GM23338 (cell line): ENCODE results near the gene CAPZB. TPM values are rescaled to one million over a fixed set of nuclear protein-coding genes. Genes with fewer than 3 reads are reported as not detected.

Source experiments
- ATAC-seq: fragments of 200-7000 bp; cut with Tn5 transposase; 3 replicates; pipeline ENCODE4 v1.9.1; 2020
- DNase-seq: peaks from one replicate; pipeline ENCODE4 v3.0.0-alpha.2; 2015; ENCODE audit warnings: low spot score
- H2AFZ ChIP-seq: fragments of 200-600 bp; sonication (generic); 2 replicates; pipeline ENCODE4 v1.8.0; 2016; ENCODE audit warnings: antibody characterized with exemption, mild to moderate bottlenecking, moderate library complexity
- H3F3A ChIP-seq: fragments of 200-600 bp; sonication (generic); replicated peaks from 2 replicates; pipeline ENCODE4 v1.8.0; 2017; ENCODE audit warnings: antibody characterized with exemption, mixed run types, low read depth
- H3K27ac ChIP-seq: fragments of 200-600 bp; sonication (generic); 2 replicates; pipeline ENCODE4 v1.6.1; 2016; ENCODE audit warnings: low read depth
- H3K27me3 ChIP-seq: fragments of 200-600 bp; sonication (generic); 2 replicates; pipeline ENCODE4 v1.8.0; 2016; ENCODE audit warnings: mild to moderate bottlenecking, mixed run types, moderate library complexity; ENCODE audit not compliant: insufficient read depth
- H3K36me3 ChIP-seq: fragments of 200-600 bp; sonication (generic); 2 replicates; pipeline ENCODE4 v1.8.0; 2016; ENCODE audit warnings: mild to moderate bottlenecking; ENCODE audit not compliant: insufficient read depth
- H3K4me1 ChIP-seq: fragments of 200-600 bp; sonication (generic); 2 replicates; pipeline ENCODE4 v1.8.0; 2016; ENCODE audit warnings: mild to moderate bottlenecking, moderate library complexity; ENCODE audit not compliant: insufficient read depth
- H3K4me2 ChIP-seq: fragments of 200-600 bp; sonication (generic); 2 replicates; pipeline ENCODE4 v1.7.1; 2017; ENCODE audit warnings: mixed run types
- H3K4me3 ChIP-seq: fragments of 200-600 bp; sonication (generic); 2 replicates; pipeline ENCODE4 v1.6.1; 2016; ENCODE audit warnings: mixed run types
- H3K79me2 ChIP-seq: fragments of 200-600 bp; sonication (generic); replicated peaks from 2 replicates; pipeline ENCODE4 v1.8.0; 2017; ENCODE audit warnings: mild to moderate bottlenecking; ENCODE audit not compliant: insufficient read depth
- H3K9me2 ChIP-seq: fragments of 200-600 bp; sonication (generic); 2 replicates; pipeline ENCODE4 v1.8.0; 2017; ENCODE audit not compliant: insufficient read depth
- H4K20me1 ChIP-seq: fragments of 200-600 bp; sonication (generic); replicated peaks from 2 replicates; pipeline ENCODE4 v1.8.0; 2017; ENCODE audit warnings: mild to moderate bottlenecking; ENCODE audit not compliant: insufficient read depth
- H3K27ac Mint-ChIP-seq: 2 replicates; pipeline ENCODE4 v1.8.0; 2020; ENCODE audit warnings: inconsistent platforms, mild to moderate bottlenecking, moderate library complexity, mixed read lengths
- H3K27me3 Mint-ChIP-seq: 3 replicates; pipeline ENCODE4 v1.8.0; 2022; ENCODE audit warnings: low read depth, mild to moderate bottlenecking, moderate library complexity, mixed read lengths, inconsistent platforms; ENCODE audit not compliant: insufficient read depth, poor library complexity
- H3K36me3 Mint-ChIP-seq: 3 replicates; pipeline ENCODE4 v1.8.0; 2021; ENCODE audit warnings: low read depth, mild to moderate bottlenecking, inconsistent platforms, moderate library complexity, mixed read lengths
- H3K4me1 Mint-ChIP-seq: 3 replicates; pipeline ENCODE4 v1.8.0; 2020; ENCODE audit warnings: mild to moderate bottlenecking, inconsistent platforms, mixed read lengths
- H3K4me3 Mint-ChIP-seq: 3 replicates; pipeline ENCODE4 v1.8.0; 2021; ENCODE audit warnings: moderate library complexity, mild to moderate bottlenecking, inconsistent platforms, mixed read lengths
- H3K9me3 Mint-ChIP-seq: 3 replicates; pipeline ENCODE4 v1.8.0; 2020; ENCODE audit warnings: moderate library complexity, mild to moderate bottlenecking, inconsistent platforms, mixed read lengths
- CREB1 ChIP-seq: fragments of 250-450 bp; sonication (Bioruptor Pico); IDR thresholded peaks from 2 replicates; pipeline ENCODE4 v1.5.0; 2020; ENCODE audit warnings: low read depth, mild to moderate bottlenecking, moderate library complexity
- CTCF ChIP-seq, 2 experiments: fragments of 200-600 bp in 1 of 2; sonication (generic) in 1 of 2; conservative IDR thresholded peaks; 2 replicates each; pipeline versions ENCODE4 v1.5.1 to v1.6.1; 2016 to 2017; ENCODE audit warnings: antibody characterized with exemption in 2 of 2, low read depth in 2 of 2, mild to moderate bottlenecking in 2 of 2, moderate library complexity in 1 of 2
- ETS1 ChIP-seq: IDR thresholded peaks from 2 replicates; pipeline ENCODE4 v1.6.1; 2016; ENCODE audit warnings: antibody characterized with exemption
- EZH2 ChIP-seq: fragments of 200-600 bp; sonication (generic); IDR thresholded peaks from one replicate; pipeline ENCODE4 v1.8.0; 2017; ENCODE audit warnings: antibody characterized with exemption, mild to moderate bottlenecking, low read depth; ENCODE audit not compliant: unreplicated experiment
- EZH2phosphoT487 ChIP-seq: fragments of 200-600 bp; sonication (generic); IDR thresholded peaks from one replicate; pipeline ENCODE4 v1.8.1; 2018; ENCODE audit warnings: antibody characterized with exemption; ENCODE audit not compliant: unreplicated experiment
- JUNB ChIP-seq: IDR thresholded peaks from one replicate; pipeline ENCODE4 v1.6.1; 2016; ENCODE audit warnings: antibody characterized with exemption; ENCODE audit not compliant: unreplicated experiment
- NANOG ChIP-seq: IDR thresholded peaks from 2 replicates; pipeline ENCODE4 v1.6.1; 2016; ENCODE audit warnings: antibody characterized with exemption, borderline replicate concordance
- POLR2AphosphoS5 ChIP-seq: IDR thresholded peaks from 2 replicates; pipeline ENCODE4 v1.6.1; 2016; ENCODE audit warnings: antibody characterized with exemption, low read depth
- REST ChIP-seq: IDR thresholded peaks from one replicate; pipeline ENCODE4 v1.6.1; 2018; ENCODE audit warnings: antibody characterized with exemption; ENCODE audit not compliant: unreplicated experiment
- STAT1 ChIP-seq: IDR thresholded peaks from one replicate; pipeline ENCODE4 v1.6.1; 2016; ENCODE audit warnings: antibody characterized with exemption; ENCODE audit not compliant: unreplicated experiment
- ZNF114 ChIP-seq: fragments of 250-450 bp; sonication (Bioruptor Pico); IDR thresholded peaks from 2 replicates; pipeline ENCODE4 v1.5.0; 2020; ENCODE audit warnings: mild to moderate bottlenecking, moderate library complexity
- ZNF331 ChIP-seq: fragments of 250-450 bp; sonication (Bioruptor Pico); IDR thresholded peaks from 2 replicates; pipeline ENCODE4 v1.5.0; 2020; ENCODE audit warnings: low read depth, mild to moderate bottlenecking, moderate library complexity
- ZNF462 ChIP-seq: fragments of 250-450 bp; sonication (Bioruptor Pico); IDR thresholded peaks from 2 replicates; pipeline ENCODE4 v1.5.0; 2020; ENCODE audit warnings: mild to moderate bottlenecking, moderate library complexity
- polyA plus RNA-seq: library from polyadenylated mRNA; unstranded; fragments of >200 nt; fragmentation: Nextera tagmentation; extraction: Ambion mirVana; gene quantifications from 2 replicates; pipeline ENCODE4 v1.2.1, GENCODE V29; 2016
- total RNA-seq: library from RNA; depleted of rRNA; stranded (reverse); fragments of >200 nt; shearing (Covaris generic); gene quantifications from 2 replicates; pipeline ENCODE4 v1.2.3, GENCODE V29; 2014

CAPZB gene
- total and polyA plus RNA-seq, 2 experiments from 2014 or later, result 195 to 348 TPM

- H3K9me3 Mint-ChIP-seq, result no peaks in the 10 kb centered on the region
- H3K4me1 Mint-ChIP-seq, result peaks cover 5% of the 10 kb centered on the region; the same call in 1 of the 3 replicates
- DNase-seq, result no peak
- peaks cover 16% of the 10 kb centered on the region for H3K27me3 Mint-ChIP-seq
- Histone ChIP-seq H3K36me3 (no peaks in the 10 kb centered on the region), H4K20me1 (no peaks in the 10 kb centered on the region; the same call in 1 of the 2 replicates), H3K79me2 (no peaks in the 10 kb centered on the region), H3K9me2 (no peaks in the 10 kb centered on the region), H3K4me1 (no peaks in the 10 kb centered on the region; the same call in 1 of the 2 replicates), H3K27ac (no peak overlapping the region), H3K4me3 (no peak overlapping the region), H2AFZ (no peak overlapping the region), H3K4me2 (no peak overlapping the region), H3K27me3 (no peaks in the 10 kb centered on the region), H3F3A (no peaks in the 10 kb centered on the region)
- TF ChIP-seq STAT1 (no peak), EZH2 (no peak), CTCF (conservative IDR thresholded peaks at IDR 0.05; ENCODE audit: low read depth in 2 of 2) (no peak), ZNF331 (CRISPR knock-in tag) (no peak), NANOG (no peak), ZNF114 (CRISPR knock-in tag) (no peak), ZNF462 (CRISPR knock-in tag) (no peak), ETS1 (no peak), REST (no peak), JUNB (no peak), CREB1 (CRISPR knock-in tag) (no peak), EZH2phosphoT487 (no peak), POLR2AphosphoS5 (no peak)
- H3K27ac Mint-ChIP-seq, result no peak overlapping the region
- H3K36me3 Mint-ChIP-seq, result peaks cover 6% of the 10 kb centered on the region
- no peak for ATAC-seq
- no peak overlapping the region for H3K4me3 Mint-ChIP-seq
Observed at GRCh38 chr1:19332832-19333231, 152.5 kb downstream of the CAPZB start.
